SK-N-MC (cell line): ENCODE measurements around the gene USB1.
"Not testable (repeated sequence)": the region's sequence is repeated elsewhere in the genome, so short reads cannot be mapped to it uniquely, and the experiment has no call there.

ENCODE experiments used
- DNase-seq: peaks from one replicate; pipeline ENCODE4 v3.0.0-alpha.2; 2011; ENCODE audit warnings: low read depth, low spot score
- H3K27ac ChIP-seq: fragments of 200-600 bp; sonication (generic); 2 replicates; pipeline ENCODE4 v1.5.1; 2016; ENCODE audit warnings: mixed run types
- H3K36me3 ChIP-seq: fragments of 200-600 bp; sonication (generic); 2 replicates; pipeline ENCODE4 v1.6.1; 2017; ENCODE audit warnings: antibody characterized with exemption, low read length, mixed read lengths; ENCODE audit not compliant: insufficient read depth
- H3K4me3 ChIP-seq: fragments of 200-600 bp; sonication (generic); 2 replicates; pipeline ENCODE4 v1.5.1; 2016
- H3K9ac ChIP-seq: fragments of 200-600 bp; sonication (generic); 2 replicates; pipeline ENCODE4 v1.8.0; 2017; ENCODE audit warnings: mixed run types, mixed read lengths; ENCODE audit not compliant: insufficient read length
- H3K9me3 ChIP-seq: fragments of 200-600 bp; sonication (generic); 2 replicates; pipeline ENCODE4 v1.6.1; 2017; ENCODE audit warnings: low read depth, mild to moderate bottlenecking, antibody characterized with exemption, low read length, moderate library complexity, mixed read lengths
- EZH2 ChIP-seq: fragments of 200-600 bp; sonication (generic); IDR thresholded peaks from one replicate; pipeline ENCODE4 v1.6.1; 2017; ENCODE audit warnings: antibody characterized with exemption
- FOXP2 ChIP-seq: optimal IDR thresholded peaks from 2 replicates; pipeline ENCODE3; 2011; ENCODE audit warnings: mild to moderate bottlenecking, moderate library complexity; ENCODE audit not compliant: insufficient read depth; ENCODE audit errors: extremely low read length, control extremely low read depth
- POLR2AphosphoS5 ChIP-seq: IDR thresholded peaks from 2 replicates; pipeline ENCODE4 v1.6.1; 2012; ENCODE audit warnings: mild to moderate bottlenecking, low read depth, low read length, borderline replicate concordance

USB1 gene

GRCh38 chr16:58001781-58002415 is 691 bp downstream of the USB1 start:
- Histone ChIP-seq H3K9me3 (no peaks in the 10 kb centered on the region), H3K4me3 (peak overlapping the region; percentile 82), H3K9ac (no peak overlapping the region), H3K36me3 (peaks cover 10% of the 10 kb centered on the region), H3K27ac (no peak overlapping the region)
- DNase-seq: no peak
- no peak for TF ChIP-seq POLR2AphosphoS5
- no peak for TF ChIP-seq EZH2
- TF ChIP-seq FOXP2: no peak

GRCh38 chr16:58002416-58002800 is 1.2 kb downstream of the USB1 start:
- Histone ChIP-seq H3K9me3 (no peaks in the 10 kb centered on the region), H3K27ac (no peak overlapping the region), H3K36me3 (peaks cover 14% of the 10 kb centered on the region), H3K9ac (no peak overlapping the region), H3K4me3 (no peak overlapping the region)
- TF ChIP-seq FOXP2 (no peak), EZH2 (no peak), POLR2AphosphoS5 (no peak)
- no peak for DNase-seq

- DNase-seq: no peak
- no peaks in the 10 kb centered on the region for H3K9me3 ChIP-seq
- no peak for TF ChIP-seq EZH2
- TF ChIP-seq POLR2AphosphoS5: no peak
- H3K27ac ChIP-seq: no peak overlapping the region
- no peak overlapping the region for H3K9ac ChIP-seq
- peaks cover 14% of the 10 kb centered on the region for H3K36me3 ChIP-seq
- no peak overlapping the region for H3K4me3 ChIP-seq
Measured at GRCh38 chr16:58002936-58003335, 1.7 kb downstream of the USB1 start.

- peaks cover 14% of the 10 kb centered on the region for H3K36me3 ChIP-seq
- not testable (repeated sequence) for H3K4me3 ChIP-seq, H3K27ac ChIP-seq, H3K9ac ChIP-seq, DNase-seq, H3K9me3 ChIP-seq
Measured at GRCh38 chr16:58004736-58005135, 3.5 kb downstream of the USB1 start.

GRCh38 chr16:58009856-58010416 is 8.7 kb downstream of the USB1 start:
- H3K9ac ChIP-seq: no peak overlapping the region
- H3K9me3 ChIP-seq: no peaks in the 10 kb centered on the region
- peaks cover 14% of the 10 kb centered on the region for H3K36me3 ChIP-seq
- H3K27ac ChIP-seq: no peak overlapping the region
- TF ChIP-seq FOXP2: no peak
- TF ChIP-seq POLR2AphosphoS5: no peak
- no peak for TF ChIP-seq EZH2
- H3K4me3 ChIP-seq: no peak overlapping the region
- no peak for DNase-seq

GRCh38 chr16:58010886-58011285 is 9.7 kb downstream of the USB1 start:
- TF ChIP-seq FOXP2: no peak
- TF ChIP-seq EZH2: no peak
- TF ChIP-seq POLR2AphosphoS5: no peak
- peaks cover 11% of the 10 kb centered on the region for H3K36me3 ChIP-seq
- H3K9ac ChIP-seq: no peak overlapping the region

GRCh38 chr16:58011652-58012051 is 10.4 kb downstream of the USB1 start:
- Histone ChIP-seq H3K36me3 (peaks cover 7% of the 10 kb centered on the region), H3K9ac (no peak overlapping the region), H3K27ac (no peak overlapping the region), H3K9me3 (no peaks in the 10 kb centered on the region), H3K4me3 (no peak overlapping the region)
- DNase-seq: no peak
- TF ChIP-seq EZH2 (no peak), FOXP2 (no peak), POLR2AphosphoS5 (no peak)

More at GRCh38 chr16:58010886-58011285, 9.7 kb downstream of the USB1 start:
- Histone ChIP-seq H3K9me3 (no peaks in the 10 kb centered on the region), H3K27ac (no peak overlapping the region), H3K4me3 (no peak overlapping the region)
- DNase-seq: no peak

- H3K36me3 ChIP-seq: no peaks in the 10 kb centered on the region
- no peaks in the 10 kb centered on the region for H3K9me3 ChIP-seq
- no peak for DNase-seq
- H3K9ac ChIP-seq: no peak overlapping the region
- TF ChIP-seq FOXP2: no peak
- TF ChIP-seq POLR2AphosphoS5: no peak
- TF ChIP-seq EZH2: no peak
- H3K27ac ChIP-seq: no peak overlapping the region
- no peak overlapping the region for H3K4me3 ChIP-seq
Measured at GRCh38 chr16:58012481-58012880, 11.3 kb downstream of the USB1 start.

GRCh38 chr16:58013201-58013956 is 12.2 kb downstream of the USB1 start:
- H3K4me3 ChIP-seq: no peak overlapping the region
- H3K36me3 ChIP-seq: no peaks in the 10 kb centered on the region
- DNase-seq: no peak
- H3K27ac ChIP-seq: no peak overlapping the region
- H3K9ac ChIP-seq: no peak overlapping the region
- TF ChIP-seq FOXP2 (no peak), POLR2AphosphoS5 (no peak), EZH2 (no peak)
- H3K9me3 ChIP-seq: no peaks in the 10 kb centered on the region
